GM23338 (cell line): ENCODE measurements around the gene TTLL5.

ENCODE experiments used
- CTCF ChIP-seq, 2 experiments: fragments of 200-600 bp in 1 of 2; sonication (generic) in 1 of 2; conservative IDR thresholded peaks; 2 replicates each; pipeline versions ENCODE4 v1.5.1 to v1.6.1; 2016 to 2017; ENCODE audit warnings: antibody characterized with exemption in 2 of 2, low read depth in 2 of 2, mild to moderate bottlenecking in 2 of 2, moderate library complexity in 1 of 2
- ETS1 ChIP-seq: IDR thresholded peaks from 2 replicates; pipeline ENCODE4 v1.6.1; 2016; ENCODE audit warnings: antibody characterized with exemption
- EZH2phosphoT487 ChIP-seq: fragments of 200-600 bp; sonication (generic); IDR thresholded peaks from one replicate; pipeline ENCODE4 v1.8.1; 2018; ENCODE audit warnings: antibody characterized with exemption; ENCODE audit not compliant: unreplicated experiment
- POLR2AphosphoS5 ChIP-seq: IDR thresholded peaks from 2 replicates; pipeline ENCODE4 v1.6.1; 2016; ENCODE audit warnings: antibody characterized with exemption, low read depth
- REST ChIP-seq: IDR thresholded peaks from one replicate; pipeline ENCODE4 v1.6.1; 2018; ENCODE audit warnings: antibody characterized with exemption; ENCODE audit not compliant: unreplicated experiment

- TF ChIP-seq CTCF (conservative IDR thresholded peaks at IDR 0.05; ENCODE audit: low read depth in 2 of 2) (no peak), EZH2phosphoT487 (no peak), REST (no peak), POLR2AphosphoS5 (no peak), ETS1 (no peak)
Observed at GRCh38 chr14:75783602-75784313, 122.7 kb downstream of the TTLL5 start.
